HL-60 (cell line): ENCODE data around the gene VPS35L.
"Not testable (repeated sequence)": the region's sequence is repeated elsewhere in the genome, so short reads cannot be mapped to it uniquely, and the experiment has no call there.

Experiments
- DNase-seq, 2 experiments: peaks; one replicate each; pipeline ENCODE4 v3.0.0-alpha.2; 2010 to 2020; ENCODE audit warnings: low read depth in 1 of 2, low spot score in 1 of 2
- H3K27ac ChIP-seq: fragments of 250-450 bp; sonication (Bioruptor Pico); replicated peaks from 2 replicates; pipeline ENCODE4 v1.5.1; 2020; ENCODE audit warnings: mild to moderate bottlenecking, moderate library complexity
- H3K27me3 ChIP-seq: fragments of 250-450 bp; sonication (Bioruptor Pico); 2 replicates; pipeline ENCODE4 v1.5.1; 2021; ENCODE audit warnings: mild to moderate bottlenecking, moderate library complexity; ENCODE audit not compliant: insufficient read depth, poor library complexity, severe bottlenecking
- H3K4me3 ChIP-seq: replicated peaks from 2 replicates; pipeline ENCODE4 v1.5.1; 2011; ENCODE audit warnings: mild to moderate bottlenecking, control low read depth, low read length; ENCODE audit not compliant: insufficient read depth
- GABPA ChIP-seq: IDR thresholded peaks from 2 replicates; pipeline ENCODE4 v1.6.1; 2012; ENCODE audit warnings: low read depth
- POLR2AphosphoS5 ChIP-seq: IDR thresholded peaks from 2 replicates; pipeline ENCODE4 v1.6.1; 2012; ENCODE audit warnings: low read depth
- SPI1 ChIP-seq: IDR thresholded peaks from 2 replicates; pipeline ENCODE4 v1.6.1; 2012; ENCODE audit warnings: low read depth, mild to moderate bottlenecking, borderline replicate concordance
- TF ChIP-seq, protein P1 (sequence below): IDR thresholded peaks from one replicate; pipeline ENCODE4 v1.5.1; 2011; ENCODE audit warnings: low read length, control low read depth, inconsistent platforms; ENCODE audit not compliant: insufficient read depth
- TF ChIP-seq, protein P2 (sequence below): IDR thresholded peaks from 2 replicates; pipeline ENCODE4 v1.6.1; 2012; ENCODE audit warnings: low read depth; ENCODE audit not compliant: insufficient replicate concordance

Gene VPS35L

DNA sequence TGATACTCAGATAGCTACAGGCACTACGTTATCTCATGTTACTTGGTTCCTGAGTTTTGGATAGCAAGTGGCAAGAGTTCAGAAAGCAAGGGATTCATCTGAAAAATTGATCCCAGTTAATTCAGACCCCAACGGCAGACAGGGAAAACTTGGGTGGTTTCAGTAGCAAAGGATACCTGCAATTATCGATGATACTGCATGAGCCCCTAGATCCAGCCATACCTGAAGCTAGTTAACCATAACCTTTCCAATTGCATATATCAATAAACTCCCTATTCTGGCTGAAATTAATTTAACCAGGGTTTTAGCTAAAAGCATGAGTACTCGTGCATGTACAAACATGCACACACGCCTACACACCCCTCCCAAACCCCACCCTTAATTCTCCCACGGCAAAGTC, 158.2 kb downstream of the VPS35L start:
- no peak overlapping the region for H3K4me3 ChIP-seq
- TF ChIP-seq POLR2AphosphoS5, result no peak
- TF ChIP-seq, protein P1, sequence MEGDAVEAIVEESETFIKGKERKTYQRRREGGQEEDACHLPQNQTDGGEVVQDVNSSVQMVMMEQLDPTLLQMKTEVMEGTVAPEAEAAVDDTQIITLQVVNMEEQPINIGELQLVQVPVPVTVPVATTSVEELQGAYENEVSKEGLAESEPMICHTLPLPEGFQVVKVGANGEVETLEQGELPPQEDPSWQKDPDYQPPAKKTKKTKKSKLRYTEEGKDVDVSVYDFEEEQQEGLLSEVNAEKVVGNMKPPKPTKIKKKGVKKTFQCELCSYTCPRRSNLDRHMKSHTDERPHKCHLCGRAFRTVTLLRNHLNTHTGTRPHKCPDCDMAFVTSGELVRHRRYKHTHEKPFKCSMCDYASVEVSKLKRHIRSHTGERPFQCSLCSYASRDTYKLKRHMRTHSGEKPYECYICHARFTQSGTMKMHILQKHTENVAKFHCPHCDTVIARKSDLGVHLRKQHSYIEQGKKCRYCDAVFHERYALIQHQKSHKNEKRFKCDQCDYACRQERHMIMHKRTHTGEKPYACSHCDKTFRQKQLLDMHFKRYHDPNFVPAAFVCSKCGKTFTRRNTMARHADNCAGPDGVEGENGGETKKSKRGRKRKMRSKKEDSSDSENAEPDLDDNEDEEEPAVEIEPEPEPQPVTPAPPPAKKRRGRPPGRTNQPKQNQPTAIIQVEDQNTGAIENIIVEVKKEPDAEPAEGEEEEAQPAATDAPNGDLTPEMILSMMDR, result no peak
- H3K27me3 ChIP-seq, result no peaks in the 10 kb centered on the region
- no peak overlapping the region for H3K27ac ChIP-seq
- DNase-seq, result no peak

DNA sequence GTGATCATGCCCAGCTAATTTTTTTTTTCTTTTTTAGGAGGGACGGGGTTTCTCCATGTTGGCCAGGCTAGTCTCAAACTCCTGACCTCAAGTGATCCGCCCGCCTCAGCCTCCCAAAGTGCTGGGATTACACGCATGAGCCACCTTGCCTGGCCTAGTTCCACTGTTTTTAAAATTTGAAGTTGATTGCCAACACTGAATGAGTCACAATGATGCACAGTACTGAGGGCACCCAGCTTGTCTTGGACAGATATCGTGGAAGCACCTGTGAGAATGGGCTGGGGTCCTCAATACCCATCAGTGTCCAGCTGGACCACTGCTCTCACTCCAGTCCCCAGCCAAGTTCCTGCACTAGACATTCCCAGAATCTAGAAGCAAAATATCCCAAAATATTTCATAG, 160.1 kb downstream of the VPS35L start:
- no peak overlapping the region for H3K27ac ChIP-seq
- no peak for DNase-seq

DNA sequence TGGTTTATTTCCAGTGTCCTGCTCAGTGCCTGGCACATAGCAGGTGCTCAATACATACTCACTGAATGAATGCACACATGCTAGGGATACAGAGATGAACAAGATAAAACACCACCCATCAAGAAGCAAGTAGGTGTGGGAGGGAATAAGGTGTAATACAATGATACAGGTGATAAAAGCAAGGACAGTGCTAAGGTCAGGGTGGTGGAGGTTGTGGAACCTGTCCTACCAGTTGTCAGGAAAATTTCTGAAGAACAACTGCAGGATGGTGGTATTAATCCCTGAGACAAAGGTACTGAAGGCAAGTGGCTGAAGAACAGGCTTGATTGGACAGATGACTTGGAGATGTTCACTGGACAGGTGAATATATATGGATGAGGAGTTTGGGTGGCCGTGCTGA, 160.7 kb downstream of the VPS35L start:
- DNase-seq, result no peak
- Histone ChIP-seq H3K27me3 (no peaks in the 10 kb centered on the region), H3K4me3 (no peak overlapping the region), H3K27ac (no peak overlapping the region)
- TF ChIP-seq, protein P2, sequence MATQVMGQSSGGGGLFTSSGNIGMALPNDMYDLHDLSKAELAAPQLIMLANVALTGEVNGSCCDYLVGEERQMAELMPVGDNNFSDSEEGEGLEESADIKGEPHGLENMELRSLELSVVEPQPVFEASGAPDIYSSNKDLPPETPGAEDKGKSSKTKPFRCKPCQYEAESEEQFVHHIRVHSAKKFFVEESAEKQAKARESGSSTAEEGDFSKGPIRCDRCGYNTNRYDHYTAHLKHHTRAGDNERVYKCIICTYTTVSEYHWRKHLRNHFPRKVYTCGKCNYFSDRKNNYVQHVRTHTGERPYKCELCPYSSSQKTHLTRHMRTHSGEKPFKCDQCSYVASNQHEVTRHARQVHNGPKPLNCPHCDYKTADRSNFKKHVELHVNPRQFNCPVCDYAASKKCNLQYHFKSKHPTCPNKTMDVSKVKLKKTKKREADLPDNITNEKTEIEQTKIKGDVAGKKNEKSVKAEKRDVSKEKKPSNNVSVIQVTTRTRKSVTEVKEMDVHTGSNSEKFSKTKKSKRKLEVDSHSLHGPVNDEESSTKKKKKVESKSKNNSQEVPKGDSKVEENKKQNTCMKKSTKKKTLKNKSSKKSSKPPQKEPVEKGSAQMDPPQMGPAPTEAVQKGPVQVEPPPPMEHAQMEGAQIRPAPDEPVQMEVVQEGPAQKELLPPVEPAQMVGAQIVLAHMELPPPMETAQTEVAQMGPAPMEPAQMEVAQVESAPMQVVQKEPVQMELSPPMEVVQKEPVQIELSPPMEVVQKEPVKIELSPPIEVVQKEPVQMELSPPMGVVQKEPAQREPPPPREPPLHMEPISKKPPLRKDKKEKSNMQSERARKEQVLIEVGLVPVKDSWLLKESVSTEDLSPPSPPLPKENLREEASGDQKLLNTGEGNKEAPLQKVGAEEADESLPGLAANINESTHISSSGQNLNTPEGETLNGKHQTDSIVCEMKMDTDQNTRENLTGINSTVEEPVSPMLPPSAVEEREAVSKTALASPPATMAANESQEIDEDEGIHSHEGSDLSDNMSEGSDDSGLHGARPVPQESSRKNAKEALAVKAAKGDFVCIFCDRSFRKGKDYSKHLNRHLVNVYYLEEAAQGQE, result no peak
- TF ChIP-seq SPI1 (no peak), POLR2AphosphoS5 (no peak), GABPA (no peak)
- TF ChIP-seq, protein P1, result no peak

More for the DNA sequence above, 160.1 kb downstream of the VPS35L start:
- Histone ChIP-seq H3K27me3 (no peaks in the 10 kb centered on the region), H3K4me3 (no peak overlapping the region)
- TF ChIP-seq, protein P1, result no peak
- TF ChIP-seq, protein P2, result no peak
- no peak for TF ChIP-seq GABPA
- TF ChIP-seq SPI1, result no peak
- TF ChIP-seq POLR2AphosphoS5, result no peak

DNA sequence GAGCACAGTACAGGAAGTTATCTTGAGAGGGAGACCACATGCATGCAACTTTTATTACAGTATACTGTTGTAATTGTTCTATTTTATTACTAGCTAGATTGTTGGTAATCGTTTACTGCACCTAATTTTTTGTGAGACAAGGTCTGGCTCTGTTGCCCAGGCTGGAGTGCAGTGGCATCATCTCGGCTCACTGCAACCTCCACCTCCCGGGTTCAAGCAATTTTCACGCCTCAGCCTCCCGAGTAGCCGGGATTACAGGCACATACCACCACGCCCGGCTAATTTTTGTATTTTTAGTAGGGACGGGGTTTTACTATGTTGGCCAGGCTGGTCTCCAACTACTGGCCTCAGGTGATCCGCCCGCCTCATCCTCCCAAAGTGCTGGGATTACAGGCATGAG, 161.2 kb downstream of the VPS35L start:
- DNase-seq, H3K27ac ChIP-seq, H3K27me3 ChIP-seq: not testable (repeated sequence)
- peak overlapping the region; percentile 88 for H3K4me3 ChIP-seq
